Mucosa of rectum (tissue), 2 donors: ENCODE data around the gene SCTR.

Experiments
- H3K27ac ChIP-seq, 2 donors: one replicate each; pipeline ENCODE4 v1.7.0; 2013; ENCODE audit warnings: inconsistent platforms in 2 of 2, low read depth in 2 of 2, low read length in 2 of 2
- H3K27me3 ChIP-seq, 2 donors: one replicate each; pipeline ENCODE4 v1.7.0; 2013; ENCODE audit warnings: low read length in 2 of 2; ENCODE audit not compliant: control insufficient read depth in 2 of 2, insufficient read depth in 2 of 2
- H3K36me3 ChIP-seq, 2 donors: one replicate each; pipeline ENCODE4 v1.7.0; 2013; ENCODE audit warnings: low read length in 2 of 2; ENCODE audit not compliant: control insufficient read depth in 2 of 2, insufficient read depth in 2 of 2
- H3K4me1 ChIP-seq, 2 donors: one replicate each; pipeline ENCODE4 v1.7.0; 2013; ENCODE audit warnings: low read length in 2 of 2, mild to moderate bottlenecking in 1 of 2; ENCODE audit not compliant: control insufficient read depth in 2 of 2, insufficient read depth in 2 of 2
- H3K4me3 ChIP-seq, 2 donors: one replicate each; pipeline ENCODE4 v1.7.0; 2013; ENCODE audit warnings: low read length in 2 of 2
- H3K9ac ChIP-seq, 2 donors: one replicate each; pipeline ENCODE4 v1.7.0; 2013; ENCODE audit warnings: low read length in 2 of 2, low read depth in 1 of 2, mild to moderate bottlenecking in 1 of 2
- H3K9me3 ChIP-seq, 2 donors: one replicate each; pipeline ENCODE4 v1.7.0; 2013; ENCODE audit warnings: low read length in 2 of 2; ENCODE audit not compliant: control insufficient read depth in 2 of 2
- donor health status: healthy.
- donor health status: Normal muscosa, but diverticular disease.

Gene SCTR

DNA sequence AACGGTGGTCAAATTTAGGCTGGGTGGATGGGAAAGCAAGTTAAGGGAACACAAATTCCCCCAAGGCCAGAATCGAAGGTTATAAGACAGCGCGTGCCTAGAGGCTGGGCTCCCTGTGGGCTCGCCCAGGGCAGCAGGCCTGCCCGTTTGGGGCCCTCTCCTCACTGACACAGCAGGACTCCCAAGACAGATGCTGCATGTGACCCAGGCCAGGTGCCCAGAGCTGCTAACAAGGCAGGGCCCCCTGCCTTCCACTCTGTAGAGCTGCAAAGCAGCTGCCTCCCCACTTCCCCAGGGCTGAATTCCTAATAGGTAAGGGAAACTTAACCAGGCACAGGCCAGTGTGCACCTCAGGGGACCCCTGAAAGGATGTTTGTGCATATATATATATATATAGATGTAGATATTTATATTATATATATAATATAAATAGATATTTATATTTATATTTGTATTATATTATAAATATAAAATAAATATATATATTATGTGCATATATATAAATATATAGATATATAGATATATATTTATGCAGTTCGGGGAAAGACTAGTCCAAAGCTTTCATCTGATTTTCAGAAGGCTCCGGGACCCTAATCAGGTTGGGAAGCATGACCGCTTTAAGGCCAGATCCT is 48.9 kb downstream of the SCTR start:
- Histone ChIP-seq H3K9me3 (no peaks in the 10 kb centered on the region), H3K27ac (no peak overlapping the region), H3K9ac (no peak overlapping the region), H3K4me1 (peaks cover 4 to 6% of the 10 kb centered on the region in 2 donors), H3K4me3 (no peak overlapping the region), H3K36me3 (no peaks in the 10 kb centered on the region), H3K27me3 (no peaks in the 10 kb centered on the region)

- no peaks in the 10 kb centered on the region for H3K27me3 ChIP-seq
- H3K9ac ChIP-seq: no peak overlapping the region
- no peaks in the 10 kb centered on the region for H3K9me3 ChIP-seq
- no peak overlapping the region for H3K27ac ChIP-seq
- H3K4me1 ChIP-seq: peaks cover 4 to 6% of the 10 kb centered on the region in 2 donors
- no peak overlapping the region for H3K4me3 ChIP-seq
- H3K36me3 ChIP-seq: no peaks in the 10 kb centered on the region
Measured at GRCh38 chr2:119474371-119475224, 49.7 kb downstream of the SCTR start.

DNA sequence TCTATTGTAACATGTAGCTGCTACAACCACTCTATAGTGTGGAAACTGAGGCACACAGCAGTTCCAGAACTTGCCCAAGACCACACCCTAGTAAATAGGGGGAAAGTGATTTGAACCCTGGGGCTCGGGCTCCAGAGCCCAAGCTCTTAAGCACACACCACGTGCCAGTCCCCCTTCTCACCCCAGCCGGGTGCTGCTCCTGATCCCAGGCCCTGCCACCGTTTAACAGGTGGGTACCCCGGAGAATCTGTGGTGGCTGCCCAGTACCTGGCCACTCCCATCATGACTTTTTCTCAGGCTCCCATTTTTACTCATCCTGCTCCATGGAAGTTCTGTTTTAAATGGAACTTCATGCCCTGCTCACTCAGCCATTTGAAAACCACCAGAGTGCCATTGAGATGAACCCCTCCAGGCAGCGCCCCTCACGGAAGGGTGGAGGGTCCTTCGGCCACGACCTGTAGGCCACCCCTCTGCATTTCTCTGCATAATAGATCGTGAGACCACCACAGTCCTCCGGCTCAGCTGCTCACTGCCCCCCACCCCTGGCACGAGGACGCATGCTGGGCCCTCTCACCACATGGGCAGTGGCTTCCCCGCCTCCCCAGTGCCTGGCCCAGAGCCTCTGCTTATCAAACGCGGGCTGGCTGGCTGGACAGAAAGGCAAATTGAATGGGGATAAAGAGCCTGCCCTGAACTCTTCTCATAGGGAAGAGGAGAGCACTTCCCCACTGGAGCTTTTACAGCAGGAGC is 50.5 kb downstream of the SCTR start:
- Histone ChIP-seq H3K4me1 (peaks cover 4 to 6% of the 10 kb centered on the region in 2 donors), H3K4me3 (no peak overlapping the region), H3K27ac (no peak overlapping the region), H3K27me3 (no peaks in the 10 kb centered on the region), H3K36me3 (no peaks in the 10 kb centered on the region), H3K9me3 (no peaks in the 10 kb centered on the region), H3K9ac (no peak overlapping the region)

- Histone ChIP-seq H3K9ac (no peak overlapping the region), H3K27me3 (no peaks in the 10 kb centered on the region), H3K27ac (no peak overlapping the region), H3K9me3 (no peaks in the 10 kb centered on the region), H3K4me3 (no peak overlapping the region), H3K4me1 (peaks cover 4 to 6% of the 10 kb centered on the region in 2 donors), H3K36me3 (no peaks in the 10 kb centered on the region)
Measured at GRCh38 chr2:119472749-119473148, 51.5 kb downstream of the SCTR start.

DNA sequence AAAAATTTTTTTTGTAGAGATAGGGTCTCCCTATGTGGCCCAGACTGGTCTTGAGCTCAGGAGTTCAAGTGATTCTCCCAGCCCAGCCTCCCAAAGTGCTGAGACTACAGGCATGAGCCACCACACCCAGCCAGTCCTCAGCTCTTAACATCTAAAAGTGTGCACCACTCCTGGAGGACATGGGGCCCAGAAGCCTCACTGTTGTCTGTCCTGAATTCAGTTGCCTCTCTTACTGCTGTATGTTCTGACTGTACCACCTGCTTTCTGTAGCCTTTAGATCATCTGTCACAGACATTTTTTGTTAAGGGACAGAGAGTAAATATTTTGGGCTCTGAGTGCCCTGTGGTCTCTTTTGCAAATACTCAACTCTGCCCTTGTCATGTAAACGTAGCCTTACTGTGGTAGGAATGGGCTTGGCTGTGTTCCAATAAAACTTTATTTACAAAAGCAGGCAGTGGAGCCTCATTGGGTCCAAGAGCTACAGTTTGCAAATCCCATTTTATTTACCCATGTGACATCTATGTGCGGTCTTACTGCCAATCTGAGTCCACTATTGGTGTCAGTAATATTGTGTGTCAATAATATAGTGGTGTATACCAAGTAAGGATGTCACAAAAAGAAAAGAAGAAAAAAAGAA is 54.5 kb downstream of the SCTR start:
- no peak overlapping the region for H3K4me3 ChIP-seq
- peaks cover 0 to 4% of the 10 kb centered on the region in 2 donors for H3K4me1 ChIP-seq
- no peaks in the 10 kb centered on the region for H3K27me3 ChIP-seq
- no peaks in the 10 kb centered on the region for H3K36me3 ChIP-seq
- no peaks in the 10 kb centered on the region for H3K9me3 ChIP-seq
- no peak overlapping the region for H3K27ac ChIP-seq
- no peak overlapping the region for H3K9ac ChIP-seq

DNA sequence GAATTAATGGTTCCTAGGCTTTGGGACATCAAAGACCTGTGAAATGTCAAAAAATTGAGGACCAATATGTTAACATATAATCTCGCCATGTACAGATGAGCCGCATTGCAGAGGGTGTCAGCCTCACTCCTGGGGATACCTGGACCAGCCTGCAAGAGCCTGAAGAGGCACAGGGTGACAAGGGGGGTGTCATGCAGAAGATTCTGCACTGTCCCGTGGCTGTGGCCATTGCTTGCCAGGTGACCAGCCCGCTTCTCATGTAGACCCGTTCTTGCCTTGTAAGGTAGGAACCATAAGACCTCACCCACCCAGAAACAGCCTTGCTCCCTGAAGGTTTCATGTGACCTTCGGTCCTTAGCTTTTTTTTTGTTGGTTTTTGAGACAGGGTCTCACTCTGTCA is 55.2 kb downstream of the SCTR start:
- peaks cover 0 to 4% of the 10 kb centered on the region in 2 donors for H3K4me1 ChIP-seq
- no peaks in the 10 kb centered on the region for H3K27me3 ChIP-seq
- H3K9ac ChIP-seq: no peak overlapping the region
- no peak overlapping the region for H3K4me3 ChIP-seq
- no peaks in the 10 kb centered on the region for H3K9me3 ChIP-seq
- no peak overlapping the region for H3K27ac ChIP-seq
- no peaks in the 10 kb centered on the region for H3K36me3 ChIP-seq

DNA sequence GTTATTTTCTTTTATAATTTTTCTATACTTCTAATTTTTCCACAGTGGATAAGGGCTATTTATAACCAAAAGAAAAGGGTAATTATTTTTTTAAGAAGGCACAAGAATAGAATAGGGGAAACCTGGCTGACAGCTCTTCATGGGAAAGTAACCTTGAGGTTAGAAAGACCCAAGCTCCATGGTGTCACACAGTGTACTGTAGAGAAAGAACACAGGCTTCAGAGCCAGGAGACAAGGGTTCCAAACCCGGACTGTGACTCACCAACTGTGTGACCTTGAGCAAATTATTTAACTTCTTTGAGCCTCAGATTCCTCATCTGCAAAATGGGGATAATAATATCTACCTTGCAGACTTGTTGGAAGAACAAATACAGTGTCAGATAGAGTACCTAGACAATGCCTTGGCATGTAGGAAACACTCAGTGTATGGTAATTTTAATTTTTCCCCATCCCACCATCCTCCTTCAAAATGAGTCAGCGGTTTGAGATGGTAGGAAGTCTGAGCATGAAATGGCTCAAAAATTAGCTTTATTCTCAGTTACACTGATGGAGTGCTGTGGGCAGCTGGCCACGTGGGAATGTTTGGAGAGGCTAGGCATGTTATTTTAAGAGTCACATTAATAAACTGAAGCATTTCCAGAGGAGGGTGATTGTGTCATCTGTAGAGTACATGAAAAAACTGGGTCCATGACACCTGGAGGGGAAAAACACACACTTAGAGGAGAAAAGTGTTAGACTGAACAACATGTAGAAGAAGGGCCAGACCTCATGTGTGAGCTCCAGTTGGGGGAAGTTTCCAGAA is 55.9 kb downstream of the SCTR start:
- Histone ChIP-seq H3K27me3 (no peaks in the 10 kb centered on the region), H3K4me1 (peaks cover 0 to 4% of the 10 kb centered on the region in 2 donors), H3K27ac (no peak overlapping the region), H3K36me3 (no peaks in the 10 kb centered on the region), H3K4me3 (no peak overlapping the region), H3K9ac (no peak overlapping the region), H3K9me3 (no peaks in the 10 kb centered on the region)

GRCh38 chr2:119466373-119466772 is 57.9 kb downstream of the SCTR start:
- Histone ChIP-seq H3K4me1 (no peaks in the 10 kb centered on the region), H3K27ac (no peak overlapping the region), H3K9ac (no peak overlapping the region), H3K27me3 (no peaks in the 10 kb centered on the region), H3K9me3 (no peaks in the 10 kb centered on the region), H3K4me3 (no peak overlapping the region), H3K36me3 (no peaks in the 10 kb centered on the region)

DNA sequence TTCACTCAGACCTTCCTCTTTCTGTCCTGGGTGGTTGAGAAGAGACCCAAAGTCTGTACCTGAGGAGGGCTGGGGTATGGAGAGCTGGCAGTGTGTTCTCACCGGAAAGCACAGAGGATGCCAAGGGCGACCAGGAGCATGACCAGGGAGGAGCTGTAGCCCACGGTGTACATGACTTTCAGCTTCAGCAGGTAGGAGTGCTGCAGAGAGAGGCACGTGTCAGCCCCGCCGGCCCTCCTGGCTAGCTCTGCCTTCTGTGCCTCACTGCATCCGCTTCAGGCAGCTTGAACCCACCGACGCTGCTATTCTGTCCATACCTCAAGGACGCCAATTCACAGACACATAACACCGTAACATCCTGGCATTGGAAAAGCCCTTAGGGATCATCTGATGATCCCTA is 58.6 kb downstream of the SCTR start:
- Histone ChIP-seq H3K4me3 (no peak overlapping the region), H3K4me1 (no peaks in the 10 kb centered on the region), H3K27me3 (no peaks in the 10 kb centered on the region), H3K27ac (no peak overlapping the region), H3K9me3 (no peaks in the 10 kb centered on the region), H3K9ac (no peak overlapping the region), H3K36me3 (no peaks in the 10 kb centered on the region)
